Measurements from ENCODE around the gene FBLN1.
"Not testable (repeated sequence)": the region's sequence is repeated elsewhere in the genome, so short reads cannot be mapped to it uniquely, and the experiment has no call there.

The FBLN1 gene

GRCh38 chr22:45502215-45503049 lies at the start of gene FBLN1:
TSS of gene FBLN1 (plus strand) at chr22:45502883. CDS start at chr22:45502986, 103 bp downstream.
- in situ Hi-C loops (cut with MboI; ENCODE audit: low sequenced_read_pairs) = no loop called here

- in situ Hi-C loops (cut with MboI; ENCODE audit: low sequenced_read_pairs) = no loop called here
These were observed 48.9 kb upstream of the FBLN1 start for GRCh38 chr22:45453764-45454163.

GRCh38 chr22:45454275-45454674 lies 48.4 kb upstream of the FBLN1 start:
- in situ Hi-C loops (cut with MboI; ENCODE audit: low sequenced_read_pairs) = no loop called here

GRCh38 chr22:45455212-45455611 lies 47.5 kb upstream of the FBLN1 start:
- in situ Hi-C loops (cut with MboI; ENCODE audit: low sequenced_read_pairs) = no loop called here

GRCh38 chr22:45455621-45456020 lies 47.1 kb upstream of the FBLN1 start:
- in situ Hi-C loops (cut with MboI; ENCODE audit: low sequenced_read_pairs) = no loop called here

- in situ Hi-C loops (cut with MboI; ENCODE audit: low sequenced_read_pairs) = no loop called here
These were observed 45.9 kb upstream of the FBLN1 start for GRCh38 chr22:45456811-45457210.

- in situ Hi-C loops (cut with MboI; ENCODE audit: low sequenced_read_pairs) = no loop called here
These were observed 44.2 kb upstream of the FBLN1 start for GRCh38 chr22:45458532-45458931.

GRCh38 chr22:45459235-45459634 lies 43.4 kb upstream of the FBLN1 start:
- in situ Hi-C loops (cut with MboI; ENCODE audit: low sequenced_read_pairs) = no loop called here

GRCh38 chr22:45460288-45461109 lies 42.2 kb upstream of the FBLN1 start:
- in situ Hi-C loops (cut with MboI; ENCODE audit: low sequenced_read_pairs) = no loop called here

GRCh38 chr22:45462034-45462655 lies 40.5 kb upstream of the FBLN1 start:
- in situ Hi-C loops (cut with MboI; ENCODE audit: low sequenced_read_pairs) = no loop called here

GRCh38 chr22:45463691-45464090 lies 39.0 kb upstream of the FBLN1 start:
- in situ Hi-C loops (cut with MboI; ENCODE audit: low sequenced_read_pairs) = not testable (repeated sequence)

- in situ Hi-C loops (cut with MboI; ENCODE audit: low sequenced_read_pairs) = no loop called here
These were observed 37.0 kb upstream of the FBLN1 start for GRCh38 chr22:45465633-45466032.

GRCh38 chr22:45468872-45469271 lies 33.8 kb upstream of the FBLN1 start:
- in situ Hi-C loops (cut with MboI; ENCODE audit: low sequenced_read_pairs) = no loop called here

- in situ Hi-C loops (cut with MboI; ENCODE audit: low sequenced_read_pairs) = no loop called here
These were observed 33.2 kb upstream of the FBLN1 start for GRCh38 chr22:45469281-45470073.

- in situ Hi-C loops (cut with MboI; ENCODE audit: low sequenced_read_pairs) = no loop called here
These were observed 31.8 kb upstream of the FBLN1 start for GRCh38 chr22:45470871-45471270.

GRCh38 chr22:45472426-45472825 lies 30.3 kb upstream of the FBLN1 start:
- in situ Hi-C loops (cut with MboI; ENCODE audit: low sequenced_read_pairs) = no loop called here

GRCh38 chr22:45473626-45474237 lies 29.0 kb upstream of the FBLN1 start:
- in situ Hi-C loops (cut with MboI; ENCODE audit: low sequenced_read_pairs) = no loop called here

GRCh38 chr22:45475063-45475747 lies 27.5 kb upstream of the FBLN1 start:
- in situ Hi-C loops (cut with MboI; ENCODE audit: low sequenced_read_pairs) = no loop called here

- in situ Hi-C loops (cut with MboI; ENCODE audit: low sequenced_read_pairs) = no loop called here
These were observed 26.7 kb upstream of the FBLN1 start for GRCh38 chr22:45475851-45476514.
